Activated CD4-positive, alpha-beta T cell treated with anti-CD3 and anti-CD28 coated beads, Interleukin-2, Interleukin-6, amounts not matched to agents 100 ng/mL and 50 ng/mL, durations not matched to agents 16 hours and 8 hours (primary cell): ENCODE measurements around the gene BTN1A1.
"Not testable (repeated sequence)": the region's sequence is repeated elsewhere in the genome, so short reads cannot be mapped to it uniquely, and the experiment has no call there.

Source experiments
- DNase-seq: peaks from one replicate; pipeline ENCODE4 v3.0.0-alpha.2; 2020

Gene BTN1A1

DNA sequence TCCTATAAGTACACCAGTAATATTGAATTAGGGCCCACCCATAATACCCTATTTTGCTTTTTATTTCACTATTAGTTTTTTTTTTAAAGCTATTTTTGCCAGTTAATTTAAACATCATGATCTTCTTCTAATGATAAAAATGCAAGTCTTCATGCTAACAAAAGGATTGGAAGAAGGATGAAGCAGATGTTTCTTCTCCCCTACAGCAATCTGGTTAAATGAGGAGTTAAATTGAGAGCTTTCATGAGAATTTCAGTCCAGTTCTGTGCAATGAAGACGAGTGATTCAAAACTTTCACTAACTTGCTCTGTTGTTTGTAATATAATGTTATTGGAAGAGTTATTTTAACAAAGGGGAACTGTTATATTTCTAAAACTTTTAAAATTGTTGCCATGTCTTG is 41.5 kb downstream of the BTN1A1 start:
- no peak for DNase-seq

DNA sequence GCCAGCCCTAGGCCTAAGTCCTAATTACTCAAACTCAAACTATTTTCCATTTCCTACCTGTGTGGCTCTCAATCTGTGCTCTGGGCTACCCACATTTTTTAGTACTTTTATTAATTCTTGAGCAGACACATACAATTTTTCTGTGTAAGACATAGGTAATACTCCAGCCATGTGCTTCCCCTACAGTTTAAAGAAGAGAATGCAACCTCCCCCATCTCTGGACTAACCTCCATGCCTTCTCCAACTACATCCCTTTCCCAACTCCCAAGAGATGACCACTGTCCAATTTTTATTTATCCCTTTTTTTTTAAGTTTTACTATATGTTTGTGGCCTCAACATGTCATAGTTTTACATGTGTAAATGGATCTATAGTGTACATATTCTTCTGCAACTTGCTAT is 43.9 kb downstream of the BTN1A1 start:
- no peak for DNase-seq

DNA sequence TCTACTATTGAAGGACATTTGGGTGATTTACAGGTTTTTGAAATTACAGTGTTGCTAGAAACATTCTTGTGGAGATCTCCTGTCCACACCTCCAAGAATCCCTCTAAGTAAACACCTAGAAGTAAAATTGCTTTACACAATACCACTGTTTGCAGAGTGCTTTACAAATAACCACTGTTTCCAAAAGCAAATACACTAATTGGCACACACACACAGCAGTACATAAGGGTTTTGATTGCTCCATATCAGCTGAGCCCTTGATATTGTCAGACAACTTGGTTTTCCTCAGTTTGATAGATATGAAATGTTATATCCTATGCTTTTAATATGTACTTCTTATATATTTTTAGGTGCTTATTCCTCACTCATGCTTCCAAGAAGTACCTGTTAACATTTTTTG is 44.4 kb downstream of the BTN1A1 start:
- no peak for DNase-seq

DNA sequence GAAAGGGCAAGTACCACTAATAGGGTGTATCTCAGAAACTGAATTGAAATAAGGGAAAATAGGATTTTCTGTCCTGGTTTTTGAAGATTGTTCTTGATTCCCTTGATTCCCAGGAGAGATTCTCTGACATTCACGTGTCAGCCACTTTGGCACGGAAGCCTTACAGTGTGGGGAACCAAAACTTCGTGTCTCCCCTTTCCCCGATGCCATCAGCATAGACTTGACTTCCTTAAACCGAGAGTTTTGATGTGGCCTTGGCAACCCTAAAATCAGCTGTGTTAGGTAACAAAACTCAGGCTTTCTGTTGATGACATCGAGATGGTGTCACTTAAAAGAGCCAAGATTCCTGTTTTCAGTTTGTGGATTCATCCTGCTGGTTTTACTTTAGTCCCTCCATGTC is 45.5 kb downstream of the BTN1A1 start:
- DNase-seq = no peak

DNA sequence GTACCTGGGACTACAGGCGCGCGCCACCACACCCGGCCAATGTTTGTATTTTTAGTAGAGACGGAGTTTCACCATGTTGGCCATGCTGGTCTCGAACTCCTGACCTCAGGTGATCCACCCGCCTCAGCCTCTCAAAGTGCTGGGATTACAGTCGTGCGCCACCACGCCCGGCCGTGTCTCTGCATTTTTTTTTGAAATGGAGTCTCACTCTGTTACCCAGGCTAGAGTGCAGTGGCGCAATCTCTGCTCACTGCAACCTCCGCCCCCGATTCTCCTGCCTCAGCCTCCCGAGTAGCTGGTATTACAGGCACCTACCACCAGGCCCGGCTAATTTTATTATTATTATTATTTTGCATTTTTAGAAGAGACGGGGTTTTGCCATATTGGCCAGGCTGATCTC is 47.3 kb downstream of the BTN1A1 start:
- DNase-seq = not testable (repeated sequence)

DNA sequence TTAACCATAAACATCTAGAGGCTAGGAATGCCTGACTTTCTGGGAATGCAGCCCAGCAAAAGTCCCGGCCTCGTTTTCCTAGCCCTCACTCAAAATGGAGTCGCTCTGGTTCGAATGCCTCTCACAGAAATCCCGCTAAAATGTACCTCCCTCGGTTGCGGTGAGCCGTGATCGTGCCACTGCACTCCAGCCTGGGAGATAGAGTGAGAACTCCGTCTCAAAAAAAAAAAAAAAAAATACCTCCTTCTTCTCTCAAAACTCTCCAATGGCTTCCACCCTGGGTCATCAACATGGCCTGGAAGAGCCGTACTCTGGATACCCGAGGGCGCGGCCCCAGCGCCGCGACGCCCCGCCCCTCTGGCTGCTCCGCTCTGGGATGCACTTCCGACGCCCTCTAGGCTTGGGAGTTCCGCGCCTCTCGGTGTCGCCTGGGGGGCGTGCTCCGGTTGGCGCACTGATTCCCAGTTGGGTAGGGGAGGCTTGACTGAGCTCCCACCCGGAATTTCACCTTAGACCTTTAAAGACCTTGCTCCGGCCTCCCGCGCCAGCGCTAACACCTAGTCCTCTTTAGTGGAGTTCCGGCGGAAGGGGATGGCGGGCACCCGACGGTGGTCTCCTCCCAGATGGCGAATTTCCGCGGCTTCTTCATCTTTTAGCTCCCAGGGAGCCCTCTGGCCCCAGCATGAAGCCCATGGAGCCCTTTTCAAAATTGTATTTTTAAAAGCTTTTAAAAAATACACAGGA is 50.3 kb downstream of the BTN1A1 start:
- DNase-seq = peak; percentile 72

DNA sequence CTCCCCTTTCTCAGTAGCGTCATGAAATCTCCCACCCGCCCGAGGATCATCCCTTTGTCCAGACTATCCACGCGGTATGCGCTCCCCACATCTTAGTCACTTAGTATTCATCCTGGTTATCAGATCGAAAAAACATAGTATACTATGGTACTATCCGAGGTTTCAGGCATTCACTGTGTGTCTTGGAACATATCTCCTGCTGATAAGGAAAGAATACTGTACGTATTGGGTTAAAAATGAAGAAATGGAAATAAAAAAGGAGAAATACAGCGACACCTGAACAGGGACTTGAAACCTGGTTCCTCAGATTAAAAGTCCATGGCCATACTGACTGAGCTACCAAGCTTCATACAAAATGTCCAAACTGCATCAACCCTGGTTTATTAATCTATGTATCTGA is 52.1 kb downstream of the BTN1A1 start:
- DNase-seq = no peak

DNA sequence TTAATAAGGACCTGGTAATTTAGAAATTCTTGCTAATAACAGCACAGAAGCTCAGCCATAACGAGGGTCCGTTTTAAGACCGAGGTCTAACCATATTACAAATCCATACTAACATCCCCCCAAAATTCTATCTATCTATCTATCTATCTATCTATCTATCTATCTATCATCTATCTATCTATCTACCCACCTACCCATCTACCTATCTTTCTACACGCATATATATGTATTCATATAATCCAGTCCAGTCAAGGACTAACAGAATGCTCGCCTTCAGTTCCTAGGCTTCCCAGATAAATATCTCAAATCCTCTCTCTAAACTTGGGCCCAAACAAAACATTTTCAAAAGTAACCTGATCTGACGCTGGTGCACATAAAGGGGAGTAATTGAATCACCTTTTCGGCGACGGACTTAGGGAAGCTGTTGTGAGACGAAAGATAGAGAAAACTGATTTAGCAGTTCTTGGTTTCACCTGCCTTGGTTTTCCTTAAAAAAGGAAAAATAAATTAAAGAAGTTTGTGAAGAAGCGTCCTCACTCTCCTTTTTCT is 52.6 kb downstream of the BTN1A1 start:
- no peak for DNase-seq

DNA sequence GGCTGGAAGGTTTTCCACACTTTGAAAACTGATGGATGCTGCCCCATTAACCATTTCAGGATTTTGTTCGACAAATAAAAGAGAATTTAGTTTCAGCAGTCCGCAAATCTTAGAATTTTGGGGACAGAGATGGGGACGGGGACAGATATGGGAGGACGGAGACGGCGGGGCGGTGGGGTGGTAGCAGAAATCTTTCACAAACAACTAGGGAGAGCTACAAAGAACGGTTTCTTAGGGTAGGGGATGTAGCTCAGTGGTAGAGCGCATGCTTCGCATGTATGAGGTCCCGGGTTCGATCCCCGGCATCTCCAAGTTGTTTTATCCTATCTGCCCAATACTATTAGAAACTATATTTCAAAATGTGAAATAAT is 53.1 kb downstream of the BTN1A1 start:
- DNase-seq = peak; percentile 91

DNA sequence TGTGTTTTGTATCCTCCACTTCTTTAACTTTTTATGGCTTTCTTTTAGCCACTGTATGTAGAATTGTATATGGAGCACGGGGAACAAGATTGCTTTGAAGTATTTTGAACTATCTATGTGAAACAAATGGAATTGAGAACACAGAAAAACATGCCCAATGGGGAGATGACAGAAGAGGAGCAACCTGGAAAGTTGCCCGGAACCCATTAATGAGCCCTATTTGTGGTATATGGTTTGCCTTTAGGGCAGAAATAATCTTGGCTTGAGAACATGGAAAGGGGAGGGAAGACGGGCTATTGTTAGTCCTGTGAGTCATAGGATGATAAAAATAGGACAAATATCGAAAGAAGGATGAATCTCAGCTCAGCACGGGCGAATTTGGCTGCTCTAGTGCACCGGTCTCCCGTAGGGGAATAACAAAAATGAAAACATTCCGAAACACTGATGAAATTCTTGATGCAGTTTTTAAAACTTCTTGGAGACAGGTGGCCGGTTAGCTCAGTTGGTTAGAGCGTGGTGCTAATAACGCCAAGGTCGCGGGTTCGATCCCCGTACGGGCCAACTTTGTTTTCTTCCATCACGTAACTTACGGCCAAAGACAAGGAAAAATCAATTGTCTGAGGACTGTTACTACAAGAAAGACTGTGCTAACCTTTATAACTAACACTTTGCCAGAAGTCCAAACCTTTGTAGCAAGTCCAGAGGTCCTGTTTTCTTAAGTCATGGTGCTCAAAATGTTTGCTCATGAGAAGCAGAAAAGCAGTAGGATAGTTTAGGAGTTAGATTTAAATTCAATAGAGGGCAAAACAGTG is 53.7 kb downstream of the BTN1A1 start:
- DNase-seq = peak; percentile 90

DNA sequence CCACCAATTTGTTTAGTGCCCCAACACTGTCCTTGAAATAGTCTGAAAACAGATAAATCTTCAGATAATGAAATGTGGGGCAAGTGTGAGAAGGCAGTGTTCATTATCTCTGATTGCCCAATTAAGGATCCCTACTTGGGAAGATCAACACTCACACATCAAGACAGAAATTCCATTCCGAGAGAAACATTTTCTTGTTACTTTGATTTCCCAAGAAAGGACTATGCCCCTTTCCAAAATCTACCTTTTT is 54.3 kb downstream of the BTN1A1 start:
- DNase-seq = no peak

DNA sequence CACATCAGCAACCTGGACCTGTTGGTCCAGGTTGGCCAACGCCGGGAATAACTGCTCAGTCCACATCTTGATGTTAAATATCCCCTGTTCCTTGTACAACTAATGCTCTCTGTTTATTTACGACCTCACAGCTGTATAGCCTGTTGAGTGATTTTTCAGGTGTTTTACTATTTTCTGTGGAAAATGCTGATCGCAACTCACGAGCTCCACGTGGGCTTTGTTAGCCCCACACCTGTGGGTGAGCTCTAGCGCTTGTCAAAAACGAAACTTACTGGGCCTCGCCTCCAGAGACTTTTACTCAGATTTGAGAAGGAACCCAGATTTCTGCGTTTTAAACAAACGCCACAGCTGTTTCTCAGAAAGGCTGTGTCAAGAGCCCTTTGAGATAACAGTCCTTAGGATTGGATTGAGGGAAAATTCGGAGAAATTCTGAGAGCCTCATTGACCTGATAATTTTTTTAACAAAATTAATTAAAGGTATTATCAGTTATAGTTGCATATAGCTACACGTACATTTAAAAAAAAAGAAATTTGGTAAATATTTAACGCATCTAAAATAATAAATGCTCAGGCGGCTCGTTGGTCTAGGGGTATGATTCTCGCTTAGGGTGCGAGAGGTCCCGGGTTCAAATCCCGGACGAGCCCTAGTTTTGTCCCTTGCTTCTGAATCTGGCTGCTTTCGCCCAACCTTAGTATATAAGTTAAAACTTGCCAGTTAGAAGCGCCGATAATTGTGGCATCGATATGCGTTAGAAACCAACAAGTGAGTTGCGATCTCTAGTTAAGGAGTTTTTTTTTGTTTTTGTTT is 54.8 kb downstream of the BTN1A1 start:
- DNase-seq = peak; percentile 86

DNA sequence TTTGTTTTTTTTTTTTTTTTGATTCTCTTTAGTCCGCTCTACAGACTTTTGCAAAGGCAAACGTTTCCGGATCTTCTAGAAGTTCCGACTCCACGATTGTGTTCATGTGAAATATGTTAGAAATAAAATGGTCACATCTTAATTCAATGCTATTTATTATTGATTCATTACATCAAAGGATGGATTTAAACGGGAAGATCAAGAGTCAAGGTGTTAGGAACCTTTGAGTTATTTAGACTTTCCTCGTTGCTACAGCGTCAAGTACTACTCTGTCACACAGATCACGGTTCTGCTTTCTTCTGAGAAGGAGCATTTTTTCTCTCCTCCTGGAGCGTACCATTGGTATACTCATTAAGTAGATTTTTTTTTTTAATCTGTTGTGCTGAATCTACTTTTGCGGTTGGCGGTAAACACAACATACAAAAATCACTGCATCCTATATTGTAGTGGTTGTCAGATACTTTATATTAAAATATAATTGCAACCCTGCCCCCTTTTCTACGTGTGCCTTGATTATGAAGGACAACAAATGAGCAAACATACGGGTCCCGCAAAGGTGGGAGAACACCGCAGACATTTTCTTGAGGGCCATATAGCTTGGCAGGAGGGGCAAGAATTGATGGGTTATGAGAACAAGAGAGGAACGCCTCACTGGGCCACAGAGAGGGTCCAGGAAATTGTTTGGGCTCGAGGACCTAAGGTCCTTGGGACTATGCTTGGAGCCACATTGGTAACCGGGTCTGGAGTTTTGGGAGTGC is 55.6 kb downstream of the BTN1A1 start:
- DNase-seq = no peak

DNA sequence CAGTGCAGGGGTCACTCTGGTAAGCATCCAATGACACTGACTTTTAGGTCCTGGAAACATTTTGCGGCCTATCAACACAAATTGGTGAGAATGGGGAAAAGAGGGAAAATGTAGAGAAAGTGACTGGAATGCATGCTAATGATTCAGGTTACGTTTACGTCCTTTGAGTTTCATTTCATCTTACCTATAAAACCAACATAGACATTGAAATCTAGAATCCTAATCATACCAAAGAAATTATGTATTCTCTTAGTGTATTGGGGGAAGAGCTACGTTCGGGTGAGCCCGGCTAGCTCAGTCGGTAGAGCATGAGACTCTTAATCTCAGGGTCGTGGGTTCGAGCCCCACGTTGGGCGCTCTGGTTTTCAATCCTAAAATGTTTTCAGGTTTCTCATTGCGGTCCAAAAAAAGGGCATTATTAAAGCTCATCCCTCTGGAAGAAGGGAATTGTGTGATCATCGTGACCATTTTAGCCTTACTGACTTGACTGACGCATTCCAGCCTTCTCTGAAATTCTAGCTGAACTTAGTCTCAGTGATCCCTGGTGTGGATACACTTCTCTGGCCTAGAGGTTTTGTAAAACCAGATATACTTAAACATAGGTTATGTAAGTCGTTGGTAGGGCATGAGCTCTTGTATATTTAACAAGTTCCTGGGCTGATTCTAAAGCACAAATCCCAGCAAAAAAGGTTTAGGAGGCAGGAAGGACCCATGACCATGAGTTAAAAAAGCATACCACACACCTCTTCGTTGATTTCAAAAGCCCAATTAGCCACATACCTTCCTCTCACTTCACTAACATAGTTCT is 56.4 kb downstream of the BTN1A1 start:
- peak; percentile 88 for DNase-seq
